GM23248 (cell line): ENCODE measurements around the gene GPR55. TPM values are rescaled to one million over a fixed set of nuclear protein-coding genes. Genes with fewer than 3 reads are reported as not detected.

ENCODE experiments used
- DNase-seq: peaks from one replicate; pipeline ENCODE4 v3.0.0-alpha.2; 2015
- H2AFZ ChIP-seq: fragments of 200-600 bp; sonication (generic); 2 replicates; pipeline ENCODE4 v1.6.1; 2016; ENCODE audit warnings: antibody characterized with exemption
- H3F3A ChIP-seq: fragments of 200-600 bp; sonication (generic); 2 replicates; pipeline ENCODE4 v1.6.1; 2016; ENCODE audit warnings: mild to moderate bottlenecking, antibody characterized with exemption, mixed run types; ENCODE audit not compliant: insufficient read depth
- H3K27ac ChIP-seq: fragments of 200-600 bp; sonication (generic); 2 replicates; pipeline ENCODE4 v1.5.1; 2016; ENCODE audit warnings: mild to moderate bottlenecking
- H3K27me3 ChIP-seq: fragments of 200-600 bp; sonication (generic); replicated peaks from 2 replicates; pipeline ENCODE4 v1.6.1; 2016; ENCODE audit warnings: mild to moderate bottlenecking; ENCODE audit not compliant: insufficient read depth
- H3K36me3 ChIP-seq: fragments of 200-600 bp; sonication (generic); 2 replicates; pipeline ENCODE4 v1.6.1; 2016; ENCODE audit warnings: low read depth, mild to moderate bottlenecking
- H3K4me1 ChIP-seq: fragments of 200-600 bp; sonication (generic); 2 replicates; pipeline ENCODE4 v1.6.1; 2016; ENCODE audit warnings: mild to moderate bottlenecking; ENCODE audit not compliant: insufficient read depth
- H3K4me2 ChIP-seq: fragments of 200-600 bp; sonication (generic); one replicate; pipeline ENCODE4 v1.6.1; 2016; ENCODE audit warnings: mild to moderate bottlenecking; ENCODE audit not compliant: unreplicated experiment
- H3K4me3 ChIP-seq: fragments of 200-600 bp; sonication (generic); 2 replicates; pipeline ENCODE4 v1.5.1; 2016; ENCODE audit warnings: mild to moderate bottlenecking
- H3K79me2 ChIP-seq: fragments of 200-600 bp; sonication (generic); 2 replicates; pipeline ENCODE4 v1.6.1; 2016; ENCODE audit warnings: mild to moderate bottlenecking; ENCODE audit not compliant: insufficient read depth
- H3K9ac ChIP-seq: fragments of 200-600 bp; sonication (generic); 2 replicates; pipeline ENCODE4 v1.6.1; 2016; ENCODE audit warnings: mild to moderate bottlenecking
- H3K9me2 ChIP-seq: fragments of 200-600 bp; sonication (generic); 2 replicates; pipeline ENCODE4 v1.6.1; 2016; ENCODE audit warnings: mixed run types, mild to moderate bottlenecking, moderate library complexity; ENCODE audit not compliant: insufficient read depth
- H3K9me3 ChIP-seq: fragments of 200-600 bp; sonication (generic); one replicate; pipeline ENCODE4 v1.6.1; 2017; ENCODE audit warnings: low read depth
- H4K20me1 ChIP-seq: fragments of 200-600 bp; sonication (generic); 2 replicates; pipeline ENCODE4 v1.6.0; 2016; ENCODE audit not compliant: insufficient read depth
- EZH2 ChIP-seq: fragments of 200-600 bp; sonication (generic); IDR thresholded peaks from 2 replicates; pipeline ENCODE4 v1.6.1; 2018; ENCODE audit warnings: antibody characterized with exemption, mild to moderate bottlenecking; ENCODE audit not compliant: insufficient read depth, poor library complexity, severe bottlenecking
- EZH2phosphoT487 ChIP-seq: fragments of 200-600 bp; sonication (generic); IDR thresholded peaks from 2 replicates; pipeline ENCODE4 v1.6.1; 2018; ENCODE audit warnings: antibody characterized with exemption, moderate library complexity, mild to moderate bottlenecking, low read depth; ENCODE audit not compliant: insufficient read depth
- WGBS, 2 experiments: methylation state at CpG; one replicate each; pipeline ENCODE4 v1.1.6; 2015 to 2017; ENCODE audit warnings: low lambda C conversion rate in 2 of 2, low coverage in 1 of 2; ENCODE audit errors: missing lambda C conversion rate in 2 of 2; 5-methylcytosine and 5-hydroxymethylcytosine counted together
- in situ Hi-C: fragments of 300-500 bp; cut with MboI; formaldehyde crosslinking; loops from 2 replicates; pipeline ENCODE4 v1.15.0; 2020
- polyA plus RNA-seq: library from polyadenylated mRNA; unstranded; fragments of >200 nt; fragmentation: Nextera tagmentation; extraction: Ambion mirVana; gene quantifications from 2 replicates; pipeline ENCODE4 v1.2.1, GENCODE V29; 2016
- total RNA-seq: library from RNA; depleted of rRNA; stranded (reverse); fragments of >200 nt; shearing (Covaris generic); gene quantifications from 2 replicates; pipeline ENCODE4 v1.2.3, GENCODE V29; 2014

Gene GPR55
- total and polyA plus RNA-seq, 2 experiments from 2014 or later = 0.20 TPM; not detected in 1

DNA sequence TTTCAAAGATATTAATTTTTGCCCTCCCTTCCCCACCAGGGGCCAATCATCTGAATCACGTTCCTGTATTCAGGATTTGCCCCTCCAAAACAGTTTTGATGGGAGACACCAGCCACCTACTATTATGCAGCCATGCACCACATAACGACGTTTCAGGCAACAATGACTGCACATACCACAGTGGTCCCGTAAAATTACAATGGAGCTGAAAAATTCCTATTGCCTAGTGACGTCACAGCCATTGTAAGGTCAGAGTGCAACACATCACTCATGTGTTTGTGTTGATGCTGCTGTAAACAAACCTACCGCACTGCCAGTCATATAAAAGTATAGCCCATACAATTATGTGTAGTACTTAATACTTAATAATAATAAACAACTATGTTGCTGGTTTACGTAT, 37.7 kb downstream of the GPR55 start:
- H3K9me3 ChIP-seq = no peaks in the 10 kb centered on the region
- no peaks in the 10 kb centered on the region for H3K9me2 ChIP-seq
- H3K4me1 ChIP-seq = no peaks in the 10 kb centered on the region
- H2AFZ ChIP-seq = no peak overlapping the region
- TF ChIP-seq EZH2 = no peak
- no peak for TF ChIP-seq EZH2phosphoT487
- H3K79me2 ChIP-seq = no peaks in the 10 kb centered on the region
- no peaks in the 10 kb centered on the region for H3K36me3 ChIP-seq
- H3K4me2 ChIP-seq = no peak overlapping the region
- H3K9ac ChIP-seq = no peak overlapping the region
- H3K4me3 ChIP-seq = no peak overlapping the region
- no peaks in the 10 kb centered on the region for H3F3A ChIP-seq
- no peak for DNase-seq
- no peaks in the 10 kb centered on the region for H4K20me1 ChIP-seq
- 54 to 59% methylated on average over 7 of the region's 7 CpGs for WGBS, 2 experiments
- H3K27ac ChIP-seq = no peak overlapping the region
- H3K27me3 ChIP-seq = peaks cover 15% of the 10 kb centered on the region; the same call in 1 of the 2 replicates
- in situ Hi-C loops = no loop called here

DNA sequence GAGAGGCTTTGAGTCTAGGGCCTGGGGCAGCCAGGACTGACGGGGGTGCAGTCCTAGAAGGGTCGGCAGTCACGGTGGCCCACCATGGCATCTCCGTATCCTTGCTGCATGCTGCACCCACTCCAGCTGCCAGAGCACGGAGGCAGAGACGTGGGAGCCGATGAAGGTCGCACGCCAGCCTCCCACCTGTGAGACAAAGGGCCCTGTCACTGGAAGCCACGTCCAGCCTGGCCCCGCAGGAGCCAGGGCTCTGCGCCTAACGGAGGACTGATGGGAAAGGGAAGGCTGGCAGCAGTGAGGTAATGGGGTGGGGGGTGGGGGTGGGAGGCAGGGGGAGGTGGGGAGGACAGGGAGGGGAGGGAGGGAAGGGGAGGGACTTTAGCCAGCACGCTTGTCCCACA, 38.4 kb downstream of the GPR55 start:
- no peak overlapping the region for H3K9ac ChIP-seq
- H3K79me2 ChIP-seq = no peaks in the 10 kb centered on the region
- H3K4me3 ChIP-seq = no peak overlapping the region
- no peaks in the 10 kb centered on the region for H3K9me3 ChIP-seq
- DNase-seq = no peak
- H3K4me2 ChIP-seq = no peak overlapping the region
- no peak for TF ChIP-seq EZH2phosphoT487
- H3K27ac ChIP-seq = no peak overlapping the region
- H3F3A ChIP-seq = no peaks in the 10 kb centered on the region
- H3K4me1 ChIP-seq = no peaks in the 10 kb centered on the region
- H3K9me2 ChIP-seq = no peaks in the 10 kb centered on the region
- H2AFZ ChIP-seq = no peak overlapping the region
- H4K20me1 ChIP-seq = no peaks in the 10 kb centered on the region
- no peaks in the 10 kb centered on the region for H3K36me3 ChIP-seq
- peaks cover 15% of the 10 kb centered on the region; the same call in 1 of the 2 replicates for H3K27me3 ChIP-seq
- WGBS, 2 experiments = 45 to 52% methylated on average over 13 to 14 of the region's 14 CpGs
- in situ Hi-C loops = no loop called here

DNA sequence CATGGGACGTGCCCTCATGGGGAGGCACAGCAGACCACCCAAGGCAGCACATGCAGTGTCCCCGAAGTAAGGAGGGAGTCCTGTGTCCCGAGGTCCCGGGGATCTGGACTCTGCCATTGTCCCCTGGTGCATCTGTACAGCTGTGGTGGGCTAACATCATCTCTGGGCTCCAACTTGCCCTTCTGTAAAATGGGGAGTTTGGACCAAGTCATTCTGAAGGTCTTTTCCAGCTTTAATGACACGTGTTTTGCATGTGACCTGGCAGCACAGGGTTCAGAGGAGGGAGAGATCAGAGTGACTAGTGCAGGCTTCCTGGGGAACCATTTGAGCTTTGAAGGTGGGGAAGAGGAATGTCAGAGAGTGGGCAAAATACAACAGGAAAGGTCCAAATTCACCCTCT, 38.8 kb downstream of the GPR55 start:
- WGBS, 2 experiments = 27 to 35% methylated on average over 5 of the region's 5 CpGs
- Histone ChIP-seq H4K20me1 (no peaks in the 10 kb centered on the region), H3K9me3 (no peaks in the 10 kb centered on the region), H3K9ac (no peak overlapping the region), H3K4me3 (no peak overlapping the region), H3K9me2 (no peaks in the 10 kb centered on the region), H3K36me3 (no peaks in the 10 kb centered on the region), H3K79me2 (no peaks in the 10 kb centered on the region), H3K27ac (no peak overlapping the region), H3K27me3 (peaks cover 15% of the 10 kb centered on the region; the same call in 1 of the 2 replicates), H2AFZ (no peak overlapping the region), H3K4me2 (no peak overlapping the region), H3K4me1 (no peaks in the 10 kb centered on the region), H3F3A (no peaks in the 10 kb centered on the region)
- TF ChIP-seq EZH2phosphoT487 = no peak
- no peak for TF ChIP-seq EZH2
- no peak for DNase-seq
- in situ Hi-C loops = no loop called here

DNA sequence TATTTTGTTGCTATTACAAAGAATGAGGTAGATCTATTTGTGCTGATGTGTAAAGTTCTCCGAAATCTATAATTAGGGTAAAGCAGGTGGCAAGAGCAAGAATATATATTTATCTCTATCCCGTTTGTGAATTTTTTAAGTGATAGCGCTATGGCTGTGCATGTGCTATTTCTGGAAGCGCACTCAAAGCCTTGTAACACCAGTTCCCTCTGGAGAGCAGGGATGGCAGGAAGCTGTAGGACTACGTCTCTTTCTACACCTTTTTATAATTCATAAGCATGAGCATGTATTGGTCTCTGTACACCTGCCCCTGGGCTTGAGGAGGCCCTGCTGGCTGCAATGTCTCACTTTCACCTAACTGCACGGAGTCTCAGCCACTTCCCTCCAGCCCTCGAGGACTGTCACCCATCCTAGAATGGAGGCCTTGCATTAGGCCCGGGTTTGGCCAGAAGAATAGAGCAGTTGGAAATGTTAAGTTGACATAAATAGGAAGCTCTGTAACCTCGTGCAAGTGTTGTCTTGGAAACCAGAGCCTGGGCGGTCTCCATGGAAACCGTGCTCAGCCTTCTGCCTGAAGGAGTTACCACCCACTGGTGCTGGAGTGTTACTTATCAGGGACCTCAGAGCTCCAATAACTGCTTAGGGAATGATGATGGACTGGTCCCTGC, 39.4 kb downstream of the GPR55 start:
- TF ChIP-seq EZH2 (no peak), EZH2phosphoT487 (no peak)
- Histone ChIP-seq H3F3A (no peaks in the 10 kb centered on the region), H3K36me3 (no peaks in the 10 kb centered on the region), H3K27ac (no peak overlapping the region), H3K4me1 (no peaks in the 10 kb centered on the region), H4K20me1 (no peaks in the 10 kb centered on the region), H3K79me2 (no peaks in the 10 kb centered on the region), H3K27me3 (peaks cover 10% of the 10 kb centered on the region; the same call in 1 of the 2 replicates), H3K4me2 (no peak overlapping the region), H2AFZ (no peak overlapping the region), H3K9me3 (no peaks in the 10 kb centered on the region), H3K9ac (no peak overlapping the region), H3K9me2 (no peaks in the 10 kb centered on the region), H3K4me3 (no peak overlapping the region)
- 53 to 55% methylated on average over 11 of the region's 11 CpGs for WGBS, 2 experiments
- in situ Hi-C loops = no loop called here
- DNase-seq = peak; percentile 34
